ENCODE results near the gene CHKA. TPM values are rescaled to one million over a fixed set of nuclear protein-coding genes. Genes with fewer than 3 reads are reported as not detected.

CHKA gene
- total and polyA plus RNA-seq, 9 of the 15 experiments (the other 6 are each of a cell fraction or from before 2014, with no cell fraction given): 3.6 to 37.0 (median 30.2) TPM

DNA sequence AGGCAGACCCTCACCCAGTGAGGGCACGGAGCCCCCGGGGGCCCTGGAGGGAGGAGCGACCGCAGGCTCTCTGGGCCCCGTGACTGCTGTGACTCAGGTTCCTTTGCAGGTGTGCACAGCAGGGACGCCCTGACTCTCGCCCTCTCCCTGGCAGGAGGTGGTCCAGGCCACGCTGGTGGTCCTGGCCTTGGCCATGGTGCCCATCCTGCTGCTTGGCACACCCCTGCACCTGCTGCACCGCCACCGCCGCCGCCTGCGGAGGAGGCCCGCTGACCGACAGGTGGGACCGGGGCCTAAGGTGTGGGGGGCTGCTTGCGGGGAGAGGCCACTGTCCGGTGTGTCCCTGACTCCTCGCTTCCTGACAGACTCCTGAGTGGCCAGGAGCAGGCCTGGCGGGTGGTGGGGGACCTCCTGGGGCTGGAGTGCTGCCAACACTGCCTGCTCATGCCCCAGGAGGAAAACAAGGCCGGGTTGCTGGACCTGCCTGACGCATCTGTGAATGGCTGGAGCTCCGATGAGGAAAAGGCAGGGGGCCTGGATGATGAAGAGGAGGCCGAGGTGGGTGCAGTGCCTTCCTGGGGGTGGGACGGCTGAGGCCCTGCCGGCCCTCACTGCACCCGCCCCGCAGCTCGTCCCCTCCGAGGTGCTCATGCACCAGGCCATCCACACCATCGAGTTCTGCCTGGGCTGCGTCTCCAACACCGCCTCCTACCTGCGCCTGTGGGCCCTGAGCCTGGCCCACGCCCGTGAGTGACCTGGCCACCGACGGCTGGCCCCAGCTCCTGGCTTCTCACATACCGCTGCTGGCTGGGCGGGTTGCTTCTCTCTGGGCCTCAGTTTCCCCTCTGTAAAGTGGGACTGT is 71.4 kb downstream of the CHKA start:
- Histone ChIP-seq H3K4me2 (ENCODE audit: insufficient read depth, low read length) (no peak overlapping the region), H3K27me3 (ENCODE audit: control insufficient read depth in 2 of 2, insufficient read depth in 2 of 2, low read length in 2 of 2) (no peaks in the 10 kb centered on the region), H3K9me3 (replicated peaks; ENCODE audit: control insufficient read depth, insufficient read depth, low read depth, low read length) (no peaks in the 10 kb centered on the region), H3K9ac (ENCODE audit: insufficient read depth in 1 of 2, low read depth in 2 of 2, low read length in 2 of 2) (no peak overlapping the region; a peak in 1 of 4 replicates), H3K4me3 (no peak overlapping the region), H3K9me1 (ENCODE audit: control insufficient read depth, insufficient read depth, low read length) (no peaks in the 10 kb centered on the region), H3K4me1 (replicated peaks in 1 of 2; ENCODE audit: control insufficient read depth in 2 of 2, insufficient read depth in 2 of 2, low read length in 2 of 2) (peaks cover 0 to 35% of the 10 kb centered on the region in 2 experiments; a peak in 1 of 5 replicates), H3K79me2 (ENCODE audit: control insufficient read depth, insufficient read depth, low read length) (no peaks in the 10 kb centered on the region), H3K27ac (ENCODE audit: extremely low read depth, low read depth, low read length) (no peak overlapping the region), H2AFZ (ENCODE audit: low read depth, low read length) (no peak overlapping the region), H4K20me1 (replicated peaks; ENCODE audit: control insufficient read depth, insufficient read depth, low read length) (no peaks in the 10 kb centered on the region; the same call in 1 of the 2 replicates), H3K36me3 (ENCODE audit: control insufficient read depth, insufficient read depth, low read length) (peaks cover 87% of the 10 kb centered on the region; the same call in 2 of the 3 replicates)
- no peak for ATAC-seq
- no peak for FAIRE-seq
- DNase-seq (ENCODE audit: extremely low read depth in 1 of 4, low spot score in 3 of 4): no peak
- CTCF ChIA-PET (ENCODE audit: low intra/inter-chr PET ratio): interaction anchor here (0.6 kb wide), 1 partner anchor 247 kb away, joined by 3 read pairs; no protein-coding TSS in a partner anchor
- POLR2A ChIA-PET: interaction anchor here (0.6 to 1.1 kb wide), 2 partner anchors 15 to 332 kb away, joined by 3 read pairs; no protein-coding TSS in a partner anchor
- in situ Hi-C loops (cut with MboI): no loop called here
- intact Hi-C loops (cut with micrococcal nuclease): no loop called here
- 91% methylated on average over 12 of the region's 40 CpGs for WGBS (ENCODE audit: insufficient coverage, low coverage, missing lambda C conversion rate)
- TSS peak; percentile 22 for BruUV-seq (replicated peaks)
- TF ChIP-seq, protein P1, sequence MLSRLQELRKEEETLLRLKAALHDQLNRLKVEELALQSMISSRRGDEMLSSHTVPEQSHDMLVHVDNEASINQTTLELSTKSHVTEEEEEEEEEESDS (CRISPR knock-in tag; IDR thresholded peaks at IDR 0.05): no peak
- TF ChIP-seq ZBTB7A (IDR thresholded peaks at IDR 0.05; ENCODE audit: borderline replicate concordance, control insufficient read depth, low read depth, low read length) (no peak), CSDE1 (IDR thresholded peaks at IDR 0.05) (no peak), SLC30A9 (CRISPR knock-in tag; IDR thresholded peaks at IDR 0.05) (no peak), RBFOX2 (IDR thresholded peaks at IDR 0.05; ENCODE audit: low read depth, low read length) (peak; percentile 54; the same call in 1 of the 2 replicates), PHTF2 (CRISPR knock-in tag; IDR thresholded peaks at IDR 0.05) (no peak)
- TF ChIP-seq, protein P2, sequence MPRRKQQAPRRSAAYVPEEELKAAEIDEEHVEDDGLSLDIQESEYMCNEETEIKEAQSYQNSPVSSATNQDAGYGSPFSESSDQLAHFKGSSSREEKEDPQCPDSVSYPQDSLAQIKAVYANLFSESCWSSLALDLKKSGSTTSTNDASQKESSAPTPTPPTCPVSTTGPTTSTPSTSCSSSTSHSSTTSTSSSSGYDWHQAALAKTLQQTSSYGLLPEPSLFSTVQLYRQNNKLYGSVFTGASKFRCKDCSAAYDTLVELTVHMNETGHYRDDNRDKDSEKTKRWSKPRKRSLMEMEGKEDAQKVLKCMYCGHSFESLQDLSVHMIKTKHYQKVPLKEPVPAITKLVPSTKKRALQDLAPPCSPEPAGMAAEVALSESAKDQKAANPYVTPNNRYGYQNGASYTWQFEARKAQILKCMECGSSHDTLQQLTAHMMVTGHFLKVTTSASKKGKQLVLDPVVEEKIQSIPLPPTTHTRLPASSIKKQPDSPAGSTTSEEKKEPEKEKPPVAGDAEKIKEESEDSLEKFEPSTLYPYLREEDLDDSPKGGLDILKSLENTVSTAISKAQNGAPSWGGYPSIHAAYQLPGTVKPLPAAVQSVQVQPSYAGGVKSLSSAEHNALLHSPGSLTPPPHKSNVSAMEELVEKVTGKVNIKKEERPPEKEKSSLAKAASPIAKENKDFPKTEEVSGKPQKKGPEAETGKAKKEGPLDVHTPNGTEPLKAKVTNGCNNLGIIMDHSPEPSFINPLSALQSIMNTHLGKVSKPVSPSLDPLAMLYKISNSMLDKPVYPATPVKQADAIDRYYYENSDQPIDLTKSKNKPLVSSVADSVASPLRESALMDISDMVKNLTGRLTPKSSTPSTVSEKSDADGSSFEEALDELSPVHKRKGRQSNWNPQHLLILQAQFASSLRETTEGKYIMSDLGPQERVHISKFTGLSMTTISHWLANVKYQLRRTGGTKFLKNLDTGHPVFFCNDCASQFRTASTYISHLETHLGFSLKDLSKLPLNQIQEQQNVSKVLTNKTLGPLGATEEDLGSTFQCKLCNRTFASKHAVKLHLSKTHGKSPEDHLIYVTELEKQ (CRISPR knock-in tag; IDR thresholded peaks at IDR 0.05): no peak
- TF ChIP-seq, protein P3, sequence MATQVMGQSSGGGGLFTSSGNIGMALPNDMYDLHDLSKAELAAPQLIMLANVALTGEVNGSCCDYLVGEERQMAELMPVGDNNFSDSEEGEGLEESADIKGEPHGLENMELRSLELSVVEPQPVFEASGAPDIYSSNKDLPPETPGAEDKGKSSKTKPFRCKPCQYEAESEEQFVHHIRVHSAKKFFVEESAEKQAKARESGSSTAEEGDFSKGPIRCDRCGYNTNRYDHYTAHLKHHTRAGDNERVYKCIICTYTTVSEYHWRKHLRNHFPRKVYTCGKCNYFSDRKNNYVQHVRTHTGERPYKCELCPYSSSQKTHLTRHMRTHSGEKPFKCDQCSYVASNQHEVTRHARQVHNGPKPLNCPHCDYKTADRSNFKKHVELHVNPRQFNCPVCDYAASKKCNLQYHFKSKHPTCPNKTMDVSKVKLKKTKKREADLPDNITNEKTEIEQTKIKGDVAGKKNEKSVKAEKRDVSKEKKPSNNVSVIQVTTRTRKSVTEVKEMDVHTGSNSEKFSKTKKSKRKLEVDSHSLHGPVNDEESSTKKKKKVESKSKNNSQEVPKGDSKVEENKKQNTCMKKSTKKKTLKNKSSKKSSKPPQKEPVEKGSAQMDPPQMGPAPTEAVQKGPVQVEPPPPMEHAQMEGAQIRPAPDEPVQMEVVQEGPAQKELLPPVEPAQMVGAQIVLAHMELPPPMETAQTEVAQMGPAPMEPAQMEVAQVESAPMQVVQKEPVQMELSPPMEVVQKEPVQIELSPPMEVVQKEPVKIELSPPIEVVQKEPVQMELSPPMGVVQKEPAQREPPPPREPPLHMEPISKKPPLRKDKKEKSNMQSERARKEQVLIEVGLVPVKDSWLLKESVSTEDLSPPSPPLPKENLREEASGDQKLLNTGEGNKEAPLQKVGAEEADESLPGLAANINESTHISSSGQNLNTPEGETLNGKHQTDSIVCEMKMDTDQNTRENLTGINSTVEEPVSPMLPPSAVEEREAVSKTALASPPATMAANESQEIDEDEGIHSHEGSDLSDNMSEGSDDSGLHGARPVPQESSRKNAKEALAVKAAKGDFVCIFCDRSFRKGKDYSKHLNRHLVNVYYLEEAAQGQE (IDR thresholded peaks at IDR 0.05; ENCODE audit: borderline replicate concordance): no peak
- TF ChIP-seq, protein P3 (CRISPR knock-in tag; IDR thresholded peaks at IDR 0.05; ENCODE audit: low read depth): no peak
